GM18909 (cell line): ENCODE measurements around the gene TBCD.
"Not testable (repeated sequence)": the region's sequence is repeated elsewhere in the genome, so short reads cannot be mapped to it uniquely, and the experiment has no call there.

Experiments
- ATAC-seq: cut with Tn5 transposase; IDR thresholded peaks from one replicate; pipeline ENCODE4 v1.9.1; 2021; ENCODE audit warnings: mild to moderate bottlenecking; ENCODE audit not compliant: unreplicated experiment, poor library complexity

The TBCD gene

DNA sequence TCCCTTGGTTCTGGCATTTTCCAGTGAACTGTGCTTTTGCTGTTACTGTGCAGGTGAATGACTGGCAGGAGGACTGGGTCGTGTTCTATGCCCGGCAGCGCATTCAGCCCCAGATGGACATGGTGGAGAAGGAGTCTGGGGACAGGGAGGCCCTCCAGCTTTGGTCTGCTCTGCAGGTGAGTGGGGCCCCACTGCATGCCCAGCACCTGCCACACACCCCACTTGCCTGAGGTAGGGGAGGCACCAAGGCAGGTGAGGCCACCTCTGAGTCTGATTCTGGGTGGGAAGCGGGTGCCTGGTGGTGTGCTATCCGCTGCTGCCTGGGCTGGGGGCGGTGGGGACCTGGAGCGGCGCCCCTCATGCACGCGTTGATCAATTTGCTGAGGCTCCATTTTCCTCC is 25.4 kb upstream of the TBCD start:
- no peak for ATAC-seq

DNA sequence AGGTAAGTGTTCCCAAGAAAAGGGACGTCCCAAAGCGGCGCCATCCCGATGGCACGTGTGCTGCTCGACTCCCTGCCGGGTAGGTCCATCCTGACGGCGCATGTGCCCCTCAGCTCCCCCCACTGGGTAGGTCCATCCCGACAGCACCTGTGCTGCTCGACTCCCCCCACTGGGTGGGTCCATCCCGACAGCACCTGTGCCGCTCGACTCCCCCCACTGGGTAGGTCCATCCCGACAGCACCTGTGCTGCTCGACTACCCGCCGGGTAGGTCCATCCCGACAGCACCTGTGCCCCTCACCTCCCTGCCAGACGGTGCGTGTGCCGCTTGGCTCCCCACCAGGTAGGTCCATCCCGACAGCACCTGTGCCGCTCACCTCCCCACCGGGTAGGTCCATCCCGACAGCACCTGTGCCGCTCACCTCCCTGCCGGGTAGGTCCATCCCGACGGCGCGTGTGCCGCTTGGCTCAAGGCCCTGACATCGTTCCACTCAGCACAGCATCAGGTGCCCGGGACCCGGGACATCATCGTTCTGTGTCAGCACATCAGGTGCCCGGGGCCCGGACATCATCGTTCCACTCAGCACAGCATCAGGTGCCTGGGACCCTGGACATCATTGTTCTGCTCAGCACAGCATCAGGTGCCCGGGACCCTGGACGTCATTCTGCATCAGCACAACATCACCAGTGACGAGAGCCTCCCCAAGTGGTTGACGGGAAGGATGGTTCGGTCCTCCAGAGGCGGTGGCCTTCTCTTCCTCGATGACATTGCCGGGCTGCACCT is 22.2 kb upstream of the TBCD start:
- ATAC-seq, result no peak

DNA sequence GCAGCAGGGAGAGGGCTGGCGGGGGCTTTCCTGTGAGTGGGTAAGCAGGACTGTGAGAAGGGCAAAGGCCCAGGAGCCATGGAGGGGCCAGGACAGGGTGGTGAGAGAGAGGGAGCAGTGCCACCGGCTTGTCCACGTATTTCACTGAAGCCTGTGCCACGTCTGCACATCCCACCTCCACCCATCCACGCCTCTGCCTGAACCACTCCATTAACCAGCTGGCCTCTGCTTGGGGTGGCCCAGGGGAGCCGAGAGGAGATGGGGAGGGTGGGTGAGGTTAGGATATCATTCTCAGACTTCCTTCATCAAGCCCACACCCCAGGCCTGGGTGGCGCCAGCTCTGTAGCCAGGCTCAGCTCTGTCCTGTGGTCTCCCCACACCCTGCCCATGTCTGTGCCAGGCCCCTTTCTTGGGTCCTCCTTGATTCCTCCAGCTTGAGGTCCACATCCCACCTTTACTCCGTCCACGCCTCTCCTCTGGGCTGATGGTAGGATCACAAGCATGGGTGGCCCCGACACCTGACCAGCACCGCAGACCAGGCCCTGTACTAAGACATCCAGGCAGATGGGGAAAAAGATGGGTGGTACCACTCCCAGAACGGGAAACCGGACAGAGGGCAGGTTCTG is 19.6 kb upstream of the TBCD start:
- ATAC-seq, result no peak

DNA sequence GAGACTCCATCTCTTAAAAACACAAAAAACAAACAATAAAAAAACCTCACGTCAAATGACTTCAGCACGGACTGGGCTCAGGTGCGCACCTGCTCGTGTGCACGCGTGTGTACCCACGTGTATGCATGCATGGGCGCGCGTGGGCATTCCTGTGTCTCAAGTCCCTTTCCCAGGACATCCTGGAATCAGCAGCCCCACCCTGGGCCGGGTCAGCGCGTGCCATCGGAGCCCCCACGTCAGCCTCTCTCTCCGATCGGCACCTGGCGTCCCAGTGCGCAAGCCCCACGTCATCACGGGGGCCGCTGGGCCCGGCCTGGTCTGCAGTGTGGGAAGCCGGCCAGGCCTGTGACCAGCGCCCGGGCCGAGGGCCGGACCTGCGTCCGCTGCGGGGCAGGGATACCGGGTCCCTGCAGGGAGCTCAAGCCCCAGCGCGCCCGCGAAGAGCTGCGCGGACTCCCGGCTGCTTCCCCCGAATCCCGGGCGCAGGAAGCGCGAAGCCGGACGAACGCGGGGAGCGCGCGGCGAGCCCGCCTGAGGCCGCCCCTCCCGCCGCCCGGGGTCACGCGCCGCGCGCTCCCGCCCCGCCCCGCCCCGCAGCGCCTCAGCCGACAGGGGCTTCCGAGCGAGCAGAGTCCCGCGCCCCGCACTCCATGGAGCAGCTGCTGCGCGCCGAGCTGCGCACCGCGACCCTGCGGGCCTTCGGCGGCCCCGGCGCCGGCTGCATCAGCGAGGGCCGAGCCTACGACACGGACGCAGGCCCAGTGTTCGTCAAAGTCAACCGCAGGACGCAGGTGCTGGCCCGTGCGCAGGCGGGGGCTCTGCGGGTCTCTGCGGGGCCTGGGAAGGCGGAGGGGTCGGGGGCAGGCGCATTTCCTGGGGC is 16.6 kb upstream of the TBCD start, which contains the start of gene FN3K:
TSS of gene FN3K (plus strand) at position 629 of the 880 bp plus-strand sequence. CDS start at position 651, 22 bp downstream.
- no peak for ATAC-seq

DNA sequence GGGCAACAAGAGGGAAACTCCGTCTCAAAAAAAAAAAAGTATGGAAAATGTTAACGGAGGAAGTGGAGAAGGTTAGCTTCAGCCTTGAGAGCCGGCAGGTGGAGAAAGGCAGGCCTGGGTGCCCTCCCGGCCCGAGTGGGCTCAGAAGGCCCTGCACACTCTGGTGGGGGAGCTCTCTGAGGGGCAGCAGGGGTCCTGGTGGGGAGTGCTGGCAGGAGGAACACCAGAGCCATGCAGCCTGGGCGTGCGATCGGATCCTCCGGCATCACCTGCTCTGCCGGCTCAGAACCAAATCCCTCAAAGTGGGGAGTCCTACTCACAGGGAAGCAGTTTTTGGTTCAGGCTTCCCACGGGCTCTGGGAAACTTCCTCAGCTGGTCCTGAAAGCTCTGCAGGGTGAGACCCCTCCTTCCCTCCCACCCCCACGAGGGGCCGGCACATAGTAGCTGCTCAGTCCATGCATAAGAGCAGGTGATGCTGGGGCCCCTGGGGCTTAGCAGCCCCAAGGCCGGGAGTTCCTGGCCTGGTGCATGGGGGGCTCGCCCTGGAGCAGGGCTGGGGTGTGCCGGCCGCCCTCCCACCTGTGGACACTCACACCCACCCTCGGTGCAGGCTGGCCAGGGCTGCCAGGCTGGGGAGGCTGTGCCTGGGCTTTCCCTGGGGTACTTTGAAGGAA is 15.2 kb upstream of the TBCD start:
- ATAC-seq, result no peak

DNA sequence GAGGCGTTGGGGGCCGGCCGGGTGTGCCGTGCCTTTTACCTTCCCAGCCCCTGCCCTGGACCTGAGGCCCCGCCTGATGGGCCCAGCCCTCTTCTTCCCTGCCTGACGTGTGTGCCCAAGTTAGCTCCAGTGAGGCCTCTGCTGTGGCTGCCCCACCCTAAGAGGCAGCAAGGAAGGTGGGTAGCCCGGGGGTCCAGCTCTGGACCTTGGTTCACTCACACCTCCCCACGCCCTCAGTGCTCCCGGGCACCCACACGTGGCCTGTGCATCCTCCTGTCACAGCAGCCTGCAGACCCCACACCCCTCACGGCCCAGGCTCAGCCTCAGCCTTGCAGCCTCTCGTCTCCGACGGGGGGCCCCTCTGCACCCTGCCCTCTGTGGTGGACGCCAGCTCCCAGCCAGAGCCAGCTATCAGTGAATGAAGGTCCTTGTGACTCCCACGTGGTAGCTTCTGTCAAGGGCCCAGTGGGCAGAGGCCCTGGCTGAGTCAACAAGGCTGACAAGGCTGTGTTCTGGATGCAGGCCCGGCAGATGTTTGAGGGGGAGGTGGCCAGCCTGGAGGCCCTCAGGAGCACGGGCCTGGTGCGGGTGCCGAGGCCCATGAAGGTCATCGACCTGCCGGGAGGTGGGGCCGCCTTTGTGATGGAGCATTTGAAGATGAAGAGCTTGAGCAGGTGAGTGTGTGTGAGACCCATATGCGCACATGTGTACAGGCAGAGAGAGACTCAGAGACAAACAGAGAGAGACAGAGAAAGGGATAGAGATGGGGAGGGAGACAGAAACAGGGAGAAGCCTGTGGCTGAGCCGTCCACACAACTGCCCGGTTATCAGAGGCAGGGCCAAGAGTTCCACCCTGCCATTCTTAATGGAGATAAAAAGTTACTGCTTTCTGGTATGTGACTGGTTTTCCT is 13.6 kb upstream of the TBCD start:
- ATAC-seq, result no peak

DNA sequence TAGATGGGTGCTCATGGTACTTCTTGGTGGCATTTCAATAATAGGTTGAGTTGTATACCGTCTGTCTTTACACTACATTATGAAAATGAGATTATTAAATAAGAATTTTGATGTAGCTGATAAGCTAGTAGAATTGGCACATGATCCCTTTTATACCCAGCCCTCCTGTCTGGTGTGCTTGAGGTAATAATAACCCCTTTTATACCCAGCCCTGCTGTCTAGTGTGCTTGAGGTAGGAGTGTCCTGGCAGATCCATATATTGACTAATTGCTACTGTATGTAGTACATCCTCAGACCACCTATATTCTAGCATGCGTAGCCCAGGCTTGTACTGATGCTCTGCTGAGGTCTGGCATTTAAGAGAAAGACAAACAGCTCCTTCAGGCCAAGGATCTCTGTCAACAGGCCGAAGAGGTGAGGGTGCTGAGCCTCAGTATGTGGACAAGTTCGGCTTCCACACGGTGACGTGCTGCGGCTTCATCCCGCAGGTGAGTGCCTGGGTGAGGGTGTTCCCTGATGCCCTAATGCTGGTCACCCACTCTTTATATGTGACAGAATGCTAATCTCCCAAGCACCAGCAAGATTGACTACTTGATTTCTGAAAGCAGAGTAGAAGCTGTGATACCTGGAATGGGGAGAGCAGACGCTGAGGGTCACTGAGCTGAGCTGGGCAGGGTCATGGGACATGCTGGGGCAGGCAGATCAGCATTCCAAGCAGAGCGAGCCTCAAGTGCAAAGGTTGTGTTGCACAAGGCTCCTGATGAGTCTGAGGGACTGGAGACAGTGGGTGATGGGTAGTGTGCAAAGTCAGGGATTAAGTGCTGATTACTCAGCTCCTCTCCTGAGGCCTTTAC is 10.7 kb upstream of the TBCD start:
- ATAC-seq, result no peak

DNA sequence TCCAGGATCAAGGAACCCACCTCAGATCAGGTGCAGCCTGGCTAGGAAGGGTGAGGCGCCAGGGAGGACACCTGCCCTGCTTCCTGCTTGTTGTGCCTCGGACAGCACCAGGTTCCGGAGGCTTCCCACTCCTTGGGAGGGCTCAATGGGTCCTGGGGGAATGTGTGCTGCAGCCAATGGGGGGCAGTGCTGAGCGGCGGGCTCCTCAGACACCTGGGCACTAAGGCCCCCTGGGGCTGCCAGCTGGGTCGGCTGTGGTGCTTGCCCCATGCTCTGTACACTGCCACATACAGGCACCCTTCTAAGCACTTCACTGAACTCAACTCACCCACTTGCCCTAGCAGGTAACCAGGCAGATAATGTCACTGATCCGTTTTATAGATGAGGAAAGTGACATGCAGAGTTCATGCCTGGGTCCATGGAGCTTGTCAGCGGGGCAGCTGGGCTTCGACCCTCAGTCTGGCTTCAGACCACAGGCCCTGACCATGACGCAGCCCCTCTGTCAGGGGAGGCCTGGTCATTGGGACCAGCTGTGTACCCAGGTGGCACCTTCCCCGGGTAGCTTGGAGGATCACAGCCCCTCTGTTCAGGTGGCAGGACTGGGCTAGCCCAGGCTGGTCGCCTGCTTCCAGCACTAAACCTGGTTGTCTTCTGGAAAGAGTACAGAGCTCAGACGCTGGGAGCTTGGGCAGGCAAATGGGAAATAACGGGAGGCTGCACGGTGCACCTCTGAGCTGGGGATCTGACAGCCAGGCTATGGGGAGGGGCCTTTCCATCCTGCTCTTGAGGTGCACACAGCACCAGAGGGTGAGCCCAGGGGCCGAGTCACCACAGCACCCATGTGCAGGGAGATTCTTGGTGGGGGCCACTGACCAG is 8.3 kb upstream of the TBCD start:
- ATAC-seq, result no peak

DNA sequence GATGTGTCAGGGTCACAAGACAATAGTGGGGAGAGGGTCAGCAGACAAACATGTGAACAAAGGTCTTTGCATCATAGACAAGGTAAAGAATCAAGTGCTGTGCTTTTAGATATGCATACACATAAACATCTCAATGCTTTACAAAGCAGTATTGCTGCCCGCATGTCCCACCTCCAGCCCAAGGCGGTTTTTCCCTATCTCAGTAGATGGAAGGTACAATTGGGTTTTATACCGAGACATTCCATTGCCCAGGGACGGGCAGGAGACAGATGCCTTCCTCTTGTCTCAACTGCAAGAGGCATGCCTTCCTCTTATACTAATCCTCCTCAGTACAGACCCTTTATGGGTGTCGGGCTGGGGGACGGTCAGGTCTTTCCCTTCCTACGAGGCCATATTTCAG is 7.1 kb upstream of the TBCD start:
- ATAC-seq, result not testable (repeated sequence)

DNA sequence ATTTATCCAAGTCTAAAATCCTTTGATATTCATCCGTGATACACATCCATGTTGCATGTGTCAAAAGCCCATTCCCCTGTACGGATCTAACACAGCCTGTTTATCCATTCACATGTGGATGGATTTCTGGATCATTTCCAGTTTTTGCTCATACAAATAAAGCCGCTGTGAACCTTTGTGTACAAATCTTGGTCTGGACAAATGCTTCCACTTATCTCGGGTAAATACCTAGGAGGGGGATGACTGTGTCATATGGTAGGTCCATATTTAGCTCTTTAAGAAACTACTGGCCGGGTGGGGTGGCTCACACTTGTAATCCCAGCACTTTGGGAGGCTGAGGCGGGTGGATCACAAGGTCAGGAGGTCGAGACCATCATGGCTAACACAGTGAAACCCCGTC is 6.3 kb upstream of the TBCD start:
- ATAC-seq, result no peak

DNA sequence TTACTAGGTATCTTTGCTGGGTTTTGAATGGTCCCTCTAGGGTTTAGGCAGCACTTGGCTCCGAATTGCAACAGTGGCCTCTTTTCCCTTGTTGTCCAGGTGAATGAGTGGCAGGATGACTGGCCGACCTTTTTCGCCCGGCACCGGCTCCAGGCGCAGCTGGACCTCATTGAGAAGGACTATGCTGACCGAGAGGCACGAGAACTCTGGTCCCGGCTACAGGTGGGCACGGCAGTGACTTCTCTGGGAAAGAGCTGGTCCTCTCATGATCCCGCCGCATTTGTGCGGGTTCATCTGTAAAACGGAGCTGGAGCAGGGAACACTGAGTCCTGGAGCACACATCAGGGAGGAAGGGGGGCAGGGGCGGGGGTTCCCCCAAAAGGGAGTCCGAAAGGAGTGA is 3.1 kb upstream of the TBCD start:
- no peak for ATAC-seq

DNA sequence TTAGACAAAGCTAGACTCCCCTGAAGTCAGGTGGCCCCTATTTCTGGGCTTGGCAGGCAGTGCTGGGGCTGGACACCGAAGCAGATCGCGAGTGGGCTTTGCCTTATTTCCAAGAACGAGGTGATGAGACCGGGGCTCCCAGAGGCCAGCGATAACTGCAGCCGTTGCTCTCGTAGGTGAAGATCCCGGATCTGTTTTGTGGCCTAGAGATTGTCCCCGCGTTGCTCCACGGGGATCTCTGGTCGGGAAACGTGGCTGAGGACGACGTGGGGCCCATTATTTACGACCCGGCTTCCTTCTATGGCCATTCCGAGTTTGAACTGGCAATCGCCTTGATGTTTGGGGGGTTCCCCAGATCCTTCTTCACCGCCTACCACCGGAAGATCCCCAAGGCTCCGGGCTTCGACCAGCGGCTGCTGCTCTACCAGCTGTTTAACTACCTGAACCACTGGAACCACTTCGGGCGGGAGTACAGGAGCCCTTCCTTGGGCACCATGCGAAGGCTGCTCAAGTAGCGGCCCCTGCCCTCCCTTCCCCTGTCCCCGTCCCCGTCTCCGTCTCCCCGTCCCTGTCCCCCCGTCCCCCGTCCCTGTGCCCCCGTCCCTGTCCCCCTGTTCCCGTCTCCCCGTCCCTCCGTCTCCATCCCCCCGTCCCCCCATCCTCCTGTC is 1.5 kb upstream of the TBCD start:
- no peak for ATAC-seq

DNA sequence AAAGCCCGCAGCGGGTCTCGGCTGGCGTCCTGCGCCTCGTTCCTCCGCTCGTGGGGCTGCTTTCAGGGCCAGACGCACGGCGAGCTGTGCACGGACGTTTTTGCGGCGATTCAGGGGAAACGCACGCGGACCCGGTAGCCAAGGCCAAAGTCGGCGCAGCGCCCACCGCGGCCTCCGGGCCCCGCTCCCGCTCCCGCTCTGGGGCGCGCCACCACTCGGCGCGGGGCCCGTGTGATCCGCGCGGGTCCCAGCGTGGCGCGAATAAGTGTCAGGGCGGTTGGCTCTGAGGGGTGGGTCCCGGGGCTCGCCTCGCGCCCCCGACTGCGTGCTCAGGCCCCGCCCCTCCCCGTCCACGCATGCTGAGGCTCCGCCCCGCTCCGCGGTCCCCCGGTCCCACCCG is 694 bp upstream of the TBCD start:
- no peak for ATAC-seq

DNA sequence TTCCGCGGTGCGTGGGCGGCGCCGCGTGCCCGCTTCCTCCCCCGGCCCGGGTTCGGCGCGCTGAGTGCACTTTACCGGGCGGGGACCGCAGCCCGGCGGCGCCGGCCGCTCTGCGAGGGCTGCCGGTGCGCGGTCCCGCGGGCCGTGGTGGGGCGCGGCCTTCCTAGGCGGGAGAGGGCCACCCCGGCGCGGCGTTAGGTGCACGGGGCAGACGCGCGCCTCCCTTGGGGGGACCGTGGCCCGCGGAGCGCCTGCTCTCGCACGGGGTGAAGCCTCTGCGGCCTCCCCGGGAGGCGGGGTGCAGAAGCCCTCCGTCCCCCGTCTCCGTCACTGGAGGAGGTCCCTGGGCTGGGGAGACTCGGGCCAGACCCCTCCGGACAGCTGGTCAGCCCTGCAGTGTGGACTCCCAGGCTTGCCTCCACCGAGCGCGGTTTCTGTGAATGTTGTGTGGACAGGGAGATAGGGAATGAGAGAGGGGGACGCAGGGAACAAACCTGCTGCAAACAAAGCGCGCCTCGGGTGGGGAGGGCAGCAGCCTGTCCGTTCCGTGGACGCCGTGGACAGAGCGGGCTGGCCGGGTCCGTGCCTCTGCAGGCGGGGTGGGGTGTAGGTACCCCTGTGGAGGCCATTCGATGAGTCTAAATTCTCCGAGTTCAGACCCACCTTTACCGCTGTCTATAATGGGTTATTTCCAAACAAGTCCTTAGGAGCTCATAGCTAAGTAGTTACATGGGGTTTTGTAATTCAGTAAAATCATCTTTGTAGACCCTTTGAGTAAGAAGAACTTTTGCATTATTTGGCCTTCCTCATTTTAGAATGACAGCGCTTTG is 721 bp downstream of the TBCD start:
- no peak for ATAC-seq

DNA sequence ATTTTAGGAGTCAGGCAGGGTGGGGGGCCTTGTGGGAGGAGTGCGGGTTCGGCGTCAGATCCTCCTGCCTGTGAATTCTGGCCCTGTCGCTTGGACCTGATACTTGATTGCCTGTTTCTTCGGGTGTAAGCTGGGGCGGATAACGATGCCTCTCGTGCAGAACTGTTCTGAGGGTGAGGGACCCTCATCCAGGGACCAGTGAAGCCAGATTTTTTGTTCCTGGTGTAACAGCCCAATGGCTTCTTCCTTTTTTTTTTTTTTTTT is 1.3 kb downstream of the TBCD start:
- no peak for ATAC-seq
